ENCODE measurements around the gene N4BP3. TPM values are rescaled to one million over a fixed set of nuclear protein-coding genes. Genes with fewer than 3 reads are reported as not detected.
"Not testable (repeated sequence)": the region's sequence is repeated elsewhere in the genome, so short reads cannot be mapped to it uniquely, and the experiment has no call there.

N4BP3 gene
- total RNA-seq, 1 donor from 2014 or later = 0.32 TPM

GRCh38 chr5:178086266-178086665 is 27.1 kb upstream of the N4BP3 start:
- Mint-ChIP-seq H3K4me3 (ENCODE audit: unreplicated experiment) (no peak overlapping the region), H3K36me3 (ENCODE audit: low read depth) (peaks cover 1% of the 10 kb centered on the region), H3K4me1 (ENCODE audit: low read depth) (no peaks in the 10 kb centered on the region), H3K27me3 (ENCODE audit: low read depth) (peaks cover 19% of the 10 kb centered on the region), H3K27ac (ENCODE audit: unreplicated experiment) (no peak overlapping the region), H3K9me3 (ENCODE audit: low read depth) (peaks cover 1% of the 10 kb centered on the region)
- DNase-seq (ENCODE audit: low spot score) = no peak
- TF ChIP-seq, protein P1, sequence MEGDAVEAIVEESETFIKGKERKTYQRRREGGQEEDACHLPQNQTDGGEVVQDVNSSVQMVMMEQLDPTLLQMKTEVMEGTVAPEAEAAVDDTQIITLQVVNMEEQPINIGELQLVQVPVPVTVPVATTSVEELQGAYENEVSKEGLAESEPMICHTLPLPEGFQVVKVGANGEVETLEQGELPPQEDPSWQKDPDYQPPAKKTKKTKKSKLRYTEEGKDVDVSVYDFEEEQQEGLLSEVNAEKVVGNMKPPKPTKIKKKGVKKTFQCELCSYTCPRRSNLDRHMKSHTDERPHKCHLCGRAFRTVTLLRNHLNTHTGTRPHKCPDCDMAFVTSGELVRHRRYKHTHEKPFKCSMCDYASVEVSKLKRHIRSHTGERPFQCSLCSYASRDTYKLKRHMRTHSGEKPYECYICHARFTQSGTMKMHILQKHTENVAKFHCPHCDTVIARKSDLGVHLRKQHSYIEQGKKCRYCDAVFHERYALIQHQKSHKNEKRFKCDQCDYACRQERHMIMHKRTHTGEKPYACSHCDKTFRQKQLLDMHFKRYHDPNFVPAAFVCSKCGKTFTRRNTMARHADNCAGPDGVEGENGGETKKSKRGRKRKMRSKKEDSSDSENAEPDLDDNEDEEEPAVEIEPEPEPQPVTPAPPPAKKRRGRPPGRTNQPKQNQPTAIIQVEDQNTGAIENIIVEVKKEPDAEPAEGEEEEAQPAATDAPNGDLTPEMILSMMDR (IDR thresholded peaks at IDR 0.05) = no peak

DNA sequence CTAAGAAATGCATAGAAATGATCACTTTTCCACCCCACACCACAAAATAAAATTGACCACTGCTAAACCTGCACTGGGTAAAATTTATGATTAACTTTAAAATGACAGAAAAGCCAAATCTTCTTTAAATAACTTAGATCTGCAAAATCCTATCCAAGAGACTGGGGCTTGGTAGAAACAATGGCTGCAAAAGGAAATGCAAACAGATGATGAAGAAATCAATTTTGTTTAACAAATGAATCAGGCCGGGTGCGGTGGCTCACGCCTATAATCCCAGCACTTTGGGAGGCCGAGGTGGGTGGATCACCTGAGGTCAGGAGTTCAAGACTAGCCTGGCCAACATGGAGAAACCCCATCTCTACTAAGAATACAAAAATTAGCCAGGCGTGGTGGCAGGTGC is 26.1 kb upstream of the N4BP3 start:
- not testable (repeated sequence) for H3K4me1 Mint-ChIP-seq (ENCODE audit: low read depth); H3K36me3 Mint-ChIP-seq (ENCODE audit: low read depth); H3K9me3 Mint-ChIP-seq (ENCODE audit: low read depth); H3K27ac Mint-ChIP-seq (ENCODE audit: unreplicated experiment); H3K4me3 Mint-ChIP-seq (ENCODE audit: unreplicated experiment); DNase-seq (ENCODE audit: low spot score)
- H3K27me3 Mint-ChIP-seq (ENCODE audit: low read depth) = peaks cover 14% of the 10 kb centered on the region

- no peak overlapping the region for H3K4me3 Mint-ChIP-seq (ENCODE audit: unreplicated experiment)
- TF ChIP-seq, protein P1 (IDR thresholded peaks at IDR 0.05) = no peak
- H3K27ac Mint-ChIP-seq (ENCODE audit: unreplicated experiment) = no peak overlapping the region
- H3K9me3 Mint-ChIP-seq (ENCODE audit: low read depth) = peaks cover 4% of the 10 kb centered on the region
- DNase-seq (ENCODE audit: low spot score) = no peak
- peaks cover 11% of the 10 kb centered on the region for H3K27me3 Mint-ChIP-seq (ENCODE audit: low read depth)
- peaks cover 1% of the 10 kb centered on the region for H3K36me3 Mint-ChIP-seq (ENCODE audit: low read depth)
- H3K4me1 Mint-ChIP-seq (ENCODE audit: low read depth) = no peaks in the 10 kb centered on the region
Measured at GRCh38 chr5:178090856-178091255, 22.5 kb upstream of the N4BP3 start.

- TF ChIP-seq, protein P1 (IDR thresholded peaks at IDR 0.05) = no peak
- no peak for DNase-seq (ENCODE audit: low spot score)
- Mint-ChIP-seq H3K9me3 (ENCODE audit: low read depth) (peaks cover 7% of the 10 kb centered on the region), H3K4me1 (ENCODE audit: low read depth) (no peaks in the 10 kb centered on the region), H3K27ac (ENCODE audit: unreplicated experiment) (no peak overlapping the region), H3K36me3 (ENCODE audit: low read depth) (peaks cover 1% of the 10 kb centered on the region), H3K4me3 (ENCODE audit: unreplicated experiment) (no peak overlapping the region), H3K27me3 (ENCODE audit: low read depth) (peaks cover 7% of the 10 kb centered on the region)
Measured at GRCh38 chr5:178093134-178093533, 20.2 kb upstream of the N4BP3 start.

DNA sequence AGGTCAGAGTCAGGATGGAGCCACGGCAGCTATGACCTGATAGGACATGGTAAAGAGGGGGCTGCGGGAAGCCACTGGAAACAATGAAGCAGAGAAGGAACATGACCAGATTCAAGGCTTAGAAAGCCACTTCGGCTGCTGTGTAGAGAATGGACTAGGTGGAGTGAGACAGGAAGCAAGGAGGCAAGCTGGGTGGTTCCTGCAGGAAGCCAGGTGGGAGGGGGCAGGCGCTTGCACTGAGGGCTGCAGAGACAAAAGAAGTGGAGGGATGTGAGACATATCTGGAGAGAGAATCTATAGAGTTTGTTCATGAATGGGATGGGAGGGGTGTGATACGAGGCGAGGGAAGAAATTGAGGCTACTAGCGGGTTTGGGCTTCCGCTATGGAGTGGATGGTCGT is 19.0 kb upstream of the N4BP3 start:
- H3K36me3 Mint-ChIP-seq (ENCODE audit: low read depth) = peaks cover 1% of the 10 kb centered on the region
- no peak overlapping the region for H3K27ac Mint-ChIP-seq (ENCODE audit: unreplicated experiment)
- H3K27me3 Mint-ChIP-seq (ENCODE audit: low read depth) = peaks cover 5% of the 10 kb centered on the region
- H3K4me3 Mint-ChIP-seq (ENCODE audit: unreplicated experiment) = no peak overlapping the region
- H3K4me1 Mint-ChIP-seq (ENCODE audit: low read depth) = no peaks in the 10 kb centered on the region
- TF ChIP-seq, protein P1 (IDR thresholded peaks at IDR 0.05) = no peak
- no peak for DNase-seq (ENCODE audit: low spot score)
- peaks cover 7% of the 10 kb centered on the region for H3K9me3 Mint-ChIP-seq (ENCODE audit: low read depth)

GRCh38 chr5:178098685-178099084 is 14.6 kb upstream of the N4BP3 start:
- TF ChIP-seq, protein P1 (IDR thresholded peaks at IDR 0.05) = no peak
- H3K27ac Mint-ChIP-seq (ENCODE audit: unreplicated experiment) = no peak overlapping the region
- H3K4me3 Mint-ChIP-seq (ENCODE audit: unreplicated experiment) = no peak overlapping the region

More at GRCh38 chr5:178098685-178099084, 14.6 kb upstream of the N4BP3 start:
- peaks cover 3% of the 10 kb centered on the region for H3K9me3 Mint-ChIP-seq (ENCODE audit: low read depth)
- DNase-seq (ENCODE audit: low spot score) = no peak
- peaks cover 5% of the 10 kb centered on the region for H3K27me3 Mint-ChIP-seq (ENCODE audit: low read depth)
- H3K4me1 Mint-ChIP-seq (ENCODE audit: low read depth) = no peaks in the 10 kb centered on the region
- H3K36me3 Mint-ChIP-seq (ENCODE audit: low read depth) = peaks cover 1% of the 10 kb centered on the region
